Measurements from ENCODE around the gene SLC13A4. TPM values are rescaled to one million over a fixed set of nuclear protein-coding genes. Genes with fewer than 3 reads are reported as not detected.

SLC13A4 gene
- polyA plus RNA-seq, 1 donor from 2014 or later = 1.4 TPM

DNA sequence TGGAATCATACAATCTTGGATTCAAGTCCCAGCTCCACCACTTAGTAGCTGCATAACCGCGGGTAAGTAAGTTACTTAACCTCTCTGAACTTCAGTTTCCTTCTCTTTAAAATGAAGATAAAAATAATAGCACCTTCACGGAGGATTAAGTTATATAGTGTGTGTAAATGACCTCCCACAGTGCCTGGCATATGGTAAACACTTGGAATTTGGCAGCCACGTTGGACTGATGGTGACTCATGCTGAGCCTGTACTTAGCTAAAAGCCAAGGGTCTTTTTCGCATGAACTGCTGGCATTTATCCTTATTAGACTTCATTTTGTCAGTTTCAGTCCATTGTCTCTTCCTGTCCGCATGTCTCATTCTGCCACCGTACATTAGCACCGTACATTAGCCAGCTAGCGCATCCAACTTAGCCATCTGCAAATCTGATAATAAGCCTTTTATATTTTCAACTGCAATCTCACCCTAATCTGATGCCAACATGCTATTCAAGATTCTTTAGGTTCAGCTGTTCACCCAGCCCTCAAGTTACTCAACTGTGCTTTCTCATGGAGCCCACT is 11.2 kb downstream of the SLC13A4 start:
- Histone ChIP-seq H3K9me2 (ENCODE audit: insufficient read depth, low read length) (no peaks in the 10 kb centered on the region), H3K36me3 (ENCODE audit: insufficient read depth, low read length) (no peaks in the 10 kb centered on the region), H3K27me3 (ENCODE audit: insufficient read depth, low read depth, low read length) (no peaks in the 10 kb centered on the region), H2AFZ (ENCODE audit: low read depth, low read length) (no peak overlapping the region), H3K27ac (ENCODE audit: low read length) (no peak overlapping the region), H3F3A (ENCODE audit: insufficient read depth, low read length, poor library complexity, severe bottlenecking) (no peaks in the 10 kb centered on the region), H3K9me3 (ENCODE audit: low read length) (no peaks in the 10 kb centered on the region), H3K4me3 (ENCODE audit: low read length) (no peak overlapping the region), H3K4me2 (ENCODE audit: low read length) (no peak overlapping the region), H3K9ac (ENCODE audit: low read length) (no peak overlapping the region), H3K79me2 (replicated peaks; ENCODE audit: insufficient read depth, low read length) (no peaks in the 10 kb centered on the region), H4K20me1 (ENCODE audit: insufficient read depth) (no peaks in the 10 kb centered on the region)
- TF ChIP-seq, protein P1, sequence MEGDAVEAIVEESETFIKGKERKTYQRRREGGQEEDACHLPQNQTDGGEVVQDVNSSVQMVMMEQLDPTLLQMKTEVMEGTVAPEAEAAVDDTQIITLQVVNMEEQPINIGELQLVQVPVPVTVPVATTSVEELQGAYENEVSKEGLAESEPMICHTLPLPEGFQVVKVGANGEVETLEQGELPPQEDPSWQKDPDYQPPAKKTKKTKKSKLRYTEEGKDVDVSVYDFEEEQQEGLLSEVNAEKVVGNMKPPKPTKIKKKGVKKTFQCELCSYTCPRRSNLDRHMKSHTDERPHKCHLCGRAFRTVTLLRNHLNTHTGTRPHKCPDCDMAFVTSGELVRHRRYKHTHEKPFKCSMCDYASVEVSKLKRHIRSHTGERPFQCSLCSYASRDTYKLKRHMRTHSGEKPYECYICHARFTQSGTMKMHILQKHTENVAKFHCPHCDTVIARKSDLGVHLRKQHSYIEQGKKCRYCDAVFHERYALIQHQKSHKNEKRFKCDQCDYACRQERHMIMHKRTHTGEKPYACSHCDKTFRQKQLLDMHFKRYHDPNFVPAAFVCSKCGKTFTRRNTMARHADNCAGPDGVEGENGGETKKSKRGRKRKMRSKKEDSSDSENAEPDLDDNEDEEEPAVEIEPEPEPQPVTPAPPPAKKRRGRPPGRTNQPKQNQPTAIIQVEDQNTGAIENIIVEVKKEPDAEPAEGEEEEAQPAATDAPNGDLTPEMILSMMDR (IDR thresholded peaks at IDR 0.05; ENCODE audit: poor library complexity, severe bottlenecking) = no peak
- TF ChIP-seq, protein P2, sequence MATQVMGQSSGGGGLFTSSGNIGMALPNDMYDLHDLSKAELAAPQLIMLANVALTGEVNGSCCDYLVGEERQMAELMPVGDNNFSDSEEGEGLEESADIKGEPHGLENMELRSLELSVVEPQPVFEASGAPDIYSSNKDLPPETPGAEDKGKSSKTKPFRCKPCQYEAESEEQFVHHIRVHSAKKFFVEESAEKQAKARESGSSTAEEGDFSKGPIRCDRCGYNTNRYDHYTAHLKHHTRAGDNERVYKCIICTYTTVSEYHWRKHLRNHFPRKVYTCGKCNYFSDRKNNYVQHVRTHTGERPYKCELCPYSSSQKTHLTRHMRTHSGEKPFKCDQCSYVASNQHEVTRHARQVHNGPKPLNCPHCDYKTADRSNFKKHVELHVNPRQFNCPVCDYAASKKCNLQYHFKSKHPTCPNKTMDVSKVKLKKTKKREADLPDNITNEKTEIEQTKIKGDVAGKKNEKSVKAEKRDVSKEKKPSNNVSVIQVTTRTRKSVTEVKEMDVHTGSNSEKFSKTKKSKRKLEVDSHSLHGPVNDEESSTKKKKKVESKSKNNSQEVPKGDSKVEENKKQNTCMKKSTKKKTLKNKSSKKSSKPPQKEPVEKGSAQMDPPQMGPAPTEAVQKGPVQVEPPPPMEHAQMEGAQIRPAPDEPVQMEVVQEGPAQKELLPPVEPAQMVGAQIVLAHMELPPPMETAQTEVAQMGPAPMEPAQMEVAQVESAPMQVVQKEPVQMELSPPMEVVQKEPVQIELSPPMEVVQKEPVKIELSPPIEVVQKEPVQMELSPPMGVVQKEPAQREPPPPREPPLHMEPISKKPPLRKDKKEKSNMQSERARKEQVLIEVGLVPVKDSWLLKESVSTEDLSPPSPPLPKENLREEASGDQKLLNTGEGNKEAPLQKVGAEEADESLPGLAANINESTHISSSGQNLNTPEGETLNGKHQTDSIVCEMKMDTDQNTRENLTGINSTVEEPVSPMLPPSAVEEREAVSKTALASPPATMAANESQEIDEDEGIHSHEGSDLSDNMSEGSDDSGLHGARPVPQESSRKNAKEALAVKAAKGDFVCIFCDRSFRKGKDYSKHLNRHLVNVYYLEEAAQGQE (IDR thresholded peaks at IDR 0.05; ENCODE audit: borderline replicate concordance) = no peak
- TF ChIP-seq RAD21 (conservative IDR thresholded peaks at IDR 0.05) (no peak), MXI1 (conservative IDR thresholded peaks at IDR 0.05; ENCODE audit: poor library complexity, severe bottlenecking) (no peak), EZH2 (IDR thresholded peaks at IDR 0.05; ENCODE audit: borderline replicate concordance, insufficient read depth, low read length, poor library complexity, severe bottlenecking) (no peak), EP300 (conservative IDR thresholded peaks at IDR 0.05; ENCODE audit: poor library complexity, severe bottlenecking) (no peak), TAF1 (IDR thresholded peaks at IDR 0.05; ENCODE audit: low read depth) (no peak), POLR2AphosphoS5 (IDR thresholded peaks at IDR 0.05) (no peak), SMC3 (conservative IDR thresholded peaks at IDR 0.05; ENCODE audit: poor library complexity) (no peak)

DNA sequence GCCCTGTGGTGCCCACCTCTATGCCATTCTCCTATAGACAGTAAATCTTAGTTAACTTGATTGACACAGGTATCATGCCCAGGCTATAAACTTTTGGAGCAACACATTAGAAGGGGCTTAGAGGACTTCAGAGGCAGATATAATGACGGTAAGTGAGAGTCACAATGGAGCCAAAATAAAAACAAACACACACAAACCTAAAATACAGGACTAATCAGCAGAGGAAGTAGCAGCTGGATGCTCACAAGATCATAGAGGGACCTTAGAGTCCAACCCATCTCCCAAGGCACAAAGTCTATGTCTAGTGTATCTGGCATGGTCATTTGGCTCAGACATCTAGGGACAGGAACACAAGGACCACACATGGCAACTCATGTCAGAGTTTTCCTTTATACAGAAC is 12.3 kb downstream of the SLC13A4 start:
- Histone ChIP-seq H2AFZ (ENCODE audit: low read depth, low read length) (no peak overlapping the region), H4K20me1 (ENCODE audit: insufficient read depth) (no peaks in the 10 kb centered on the region), H3K27me3 (ENCODE audit: insufficient read depth, low read depth, low read length) (no peaks in the 10 kb centered on the region), H3K36me3 (ENCODE audit: insufficient read depth, low read length) (no peaks in the 10 kb centered on the region), H3F3A (ENCODE audit: insufficient read depth, low read length, poor library complexity, severe bottlenecking) (no peaks in the 10 kb centered on the region), H3K4me2 (ENCODE audit: low read length) (no peak overlapping the region), H3K9me3 (ENCODE audit: low read length) (no peaks in the 10 kb centered on the region), H3K9me2 (ENCODE audit: insufficient read depth, low read length) (no peaks in the 10 kb centered on the region), H3K4me3 (ENCODE audit: low read length) (no peak overlapping the region), H3K9ac (ENCODE audit: low read length) (no peak overlapping the region), H3K27ac (ENCODE audit: low read length) (no peak overlapping the region), H3K79me2 (replicated peaks; ENCODE audit: insufficient read depth, low read length) (no peaks in the 10 kb centered on the region)
- TF ChIP-seq TAF1 (IDR thresholded peaks at IDR 0.05; ENCODE audit: low read depth) (no peak), MXI1 (conservative IDR thresholded peaks at IDR 0.05; ENCODE audit: poor library complexity, severe bottlenecking) (no peak), POLR2AphosphoS5 (IDR thresholded peaks at IDR 0.05) (no peak), EP300 (conservative IDR thresholded peaks at IDR 0.05; ENCODE audit: poor library complexity, severe bottlenecking) (no peak), EZH2 (IDR thresholded peaks at IDR 0.05; ENCODE audit: borderline replicate concordance, insufficient read depth, low read length, poor library complexity, severe bottlenecking) (no peak), SMC3 (conservative IDR thresholded peaks at IDR 0.05; ENCODE audit: poor library complexity) (no peak), RAD21 (conservative IDR thresholded peaks at IDR 0.05) (no peak)
- TF ChIP-seq, protein P1 (IDR thresholded peaks at IDR 0.05; ENCODE audit: poor library complexity, severe bottlenecking) = no peak
- TF ChIP-seq, protein P2 (IDR thresholded peaks at IDR 0.05; ENCODE audit: borderline replicate concordance) = no peak

Data from neural cell (in vitro differentiated cells).